Stimulated activated CD8-positive, alpha-beta memory T cell treated with anti-CD3 and anti-CD28 coated beads, Interleukin-15, amount 100 ng/mL, for 1 hour (primary cell): Measurements from ENCODE around the gene SPATA46.

Experiments
- DNase-seq: peaks from one replicate; pipeline ENCODE4 v3.0.0-alpha.2; 2020; ENCODE audit warnings: low read depth

SPATA46 gene

DNA sequence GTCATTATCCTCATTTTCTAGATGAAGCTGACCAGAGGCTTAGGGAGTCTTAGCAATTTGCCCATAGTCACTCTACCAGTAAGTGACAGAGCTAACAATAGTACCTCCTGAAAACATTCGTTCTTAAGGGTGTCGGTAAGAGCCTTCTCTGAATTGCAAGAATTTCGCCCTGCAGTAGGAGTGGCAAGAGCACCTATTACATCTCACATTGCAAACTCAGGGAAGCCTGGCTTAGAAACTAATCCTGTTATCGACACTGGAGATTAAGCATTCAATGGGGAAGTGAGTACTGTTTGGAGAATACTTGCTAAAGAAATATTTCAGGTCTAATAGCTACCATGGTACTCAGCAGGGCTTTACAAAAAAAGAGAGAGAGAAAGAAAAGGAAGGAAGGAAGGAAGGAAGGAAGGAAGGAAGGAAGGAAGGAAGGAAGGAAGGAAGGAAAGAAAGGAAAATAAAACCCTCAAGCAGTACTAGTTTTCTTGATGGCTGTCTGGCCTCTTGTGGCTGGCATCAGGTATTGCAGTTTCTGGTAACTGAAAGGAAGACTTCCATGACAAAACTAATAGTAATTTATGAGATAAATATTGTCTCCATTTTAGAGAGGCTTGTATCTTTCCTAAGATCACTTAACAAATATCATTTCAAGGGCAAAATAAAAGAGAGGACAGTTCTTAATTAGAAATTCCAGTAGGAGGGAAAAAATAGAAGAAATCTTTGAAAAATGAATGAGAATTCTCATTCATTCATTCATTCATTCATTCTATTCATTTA is 15.3 kb upstream of the SPATA46 start:
- DNase-seq: no peak

DNA sequence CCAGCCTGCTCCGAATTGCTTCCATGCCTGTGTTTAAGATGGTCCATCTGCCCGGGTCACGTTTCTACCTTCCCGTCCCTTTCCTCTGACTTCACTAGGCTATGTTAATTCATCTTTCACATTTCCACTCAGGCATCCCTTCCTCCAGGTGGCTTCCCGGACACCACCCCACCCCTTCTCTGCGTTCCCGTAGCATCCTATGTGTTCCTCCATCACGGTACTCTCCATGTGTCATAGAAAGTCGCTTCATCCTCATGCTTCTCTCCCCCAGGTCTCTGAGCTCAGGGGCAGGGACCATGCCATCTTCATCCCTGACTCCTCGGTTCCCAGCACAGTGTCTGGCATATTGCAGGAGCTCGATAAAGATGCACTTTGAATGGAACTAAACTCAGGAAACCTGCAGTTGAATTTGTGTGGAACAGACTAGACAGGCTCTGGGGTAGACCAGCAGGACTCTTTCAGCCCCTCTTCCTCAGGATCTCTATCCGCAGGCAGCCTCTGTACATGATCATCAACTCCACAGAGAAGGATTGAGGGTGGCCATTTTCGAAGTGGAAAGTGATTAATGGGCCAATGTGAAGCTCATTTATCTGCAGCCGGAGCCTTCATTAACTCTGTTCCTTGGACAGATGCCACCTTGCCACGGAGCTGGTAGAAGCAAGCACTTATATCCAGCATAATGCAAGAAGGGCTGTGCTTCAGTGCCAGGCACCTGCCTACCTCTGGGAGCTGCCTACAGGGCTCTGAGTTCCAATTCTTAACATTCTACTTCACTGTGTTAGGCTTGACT is 13.9 kb upstream of the SPATA46 start:
- no peak for DNase-seq

- no peak for DNase-seq
Observed at GRCh38 chr1:162389971-162390370, 13.3 kb upstream of the SPATA46 start.

DNA sequence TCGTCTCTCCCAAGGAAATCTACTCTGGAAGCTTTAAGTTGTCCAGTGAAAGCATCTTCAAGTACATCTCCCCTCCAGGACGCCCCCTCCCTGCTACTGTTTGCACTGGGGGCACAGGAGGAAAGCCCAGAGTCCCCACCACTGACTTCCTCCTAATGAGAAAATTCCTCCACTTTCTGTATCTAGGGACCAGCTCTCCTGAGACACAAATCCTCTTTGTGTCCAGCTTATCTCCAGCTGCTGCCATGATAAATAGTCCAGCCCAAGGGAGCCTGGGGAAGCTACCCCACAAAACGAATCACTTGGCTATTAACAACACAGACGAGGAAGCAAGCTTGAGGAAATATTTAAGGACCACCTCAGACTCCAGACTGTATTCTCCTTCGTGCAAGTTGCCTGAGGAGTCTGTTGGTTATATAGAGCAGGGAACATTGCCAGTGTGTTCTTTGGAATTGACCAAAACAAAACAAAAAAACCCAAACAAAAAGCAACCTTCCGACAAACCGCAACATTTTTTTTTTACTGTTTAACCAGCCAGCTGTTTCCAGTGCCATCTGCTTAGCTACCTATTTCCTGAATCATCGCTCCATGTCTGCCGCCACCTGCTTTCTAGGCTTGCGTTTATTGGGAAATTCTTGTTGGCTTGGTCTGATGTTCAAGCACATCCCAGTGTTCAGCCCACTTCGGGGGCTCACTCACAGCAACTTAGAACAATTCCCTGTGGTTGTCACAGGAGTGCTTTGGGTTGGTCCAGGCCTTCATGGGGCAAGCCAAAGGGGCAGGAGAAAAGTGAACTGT is 12.6 kb upstream of the SPATA46 start:
- DNase-seq: no peak

GRCh38 chr1:162388615-162389014 is 12.0 kb upstream of the SPATA46 start:
- DNase-seq: no peak

DNA sequence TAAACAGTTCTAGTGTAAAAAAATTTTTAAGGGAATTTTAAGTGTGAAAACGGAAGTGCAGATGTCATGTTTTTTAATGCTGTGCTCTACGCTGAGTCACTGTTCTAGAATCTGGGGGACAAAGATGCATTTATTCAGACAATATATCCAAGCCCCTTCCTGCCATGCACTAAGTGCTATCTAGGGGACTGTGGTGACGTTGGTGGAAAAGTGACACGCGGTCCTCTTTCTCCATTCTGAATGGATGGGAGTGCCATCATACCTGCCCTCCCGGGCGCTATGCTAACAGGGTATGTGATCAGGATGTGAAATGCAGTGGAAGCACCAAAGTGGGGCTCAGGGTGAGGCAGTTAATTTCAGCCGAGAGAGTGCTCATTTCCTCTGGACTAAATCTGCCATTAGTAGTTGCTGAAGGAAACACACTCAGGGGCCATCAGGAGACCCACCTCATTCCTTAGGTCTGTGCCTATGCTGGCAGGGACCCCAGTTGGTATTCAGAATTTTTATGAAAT is 11.5 kb upstream of the SPATA46 start:
- no peak for DNase-seq

GRCh38 chr1:162387226-162388082 is 10.8 kb upstream of the SPATA46 start:
- no peak for DNase-seq

- DNase-seq: no peak
Observed at GRCh38 chr1:162386292-162387225, 9.9 kb upstream of the SPATA46 start.

- no peak for DNase-seq
Observed at GRCh38 chr1:162385702-162386101, 9.0 kb upstream of the SPATA46 start.

- DNase-seq: no peak
Observed at GRCh38 chr1:162385280-162385623, 8.6 kb upstream of the SPATA46 start.

DNA sequence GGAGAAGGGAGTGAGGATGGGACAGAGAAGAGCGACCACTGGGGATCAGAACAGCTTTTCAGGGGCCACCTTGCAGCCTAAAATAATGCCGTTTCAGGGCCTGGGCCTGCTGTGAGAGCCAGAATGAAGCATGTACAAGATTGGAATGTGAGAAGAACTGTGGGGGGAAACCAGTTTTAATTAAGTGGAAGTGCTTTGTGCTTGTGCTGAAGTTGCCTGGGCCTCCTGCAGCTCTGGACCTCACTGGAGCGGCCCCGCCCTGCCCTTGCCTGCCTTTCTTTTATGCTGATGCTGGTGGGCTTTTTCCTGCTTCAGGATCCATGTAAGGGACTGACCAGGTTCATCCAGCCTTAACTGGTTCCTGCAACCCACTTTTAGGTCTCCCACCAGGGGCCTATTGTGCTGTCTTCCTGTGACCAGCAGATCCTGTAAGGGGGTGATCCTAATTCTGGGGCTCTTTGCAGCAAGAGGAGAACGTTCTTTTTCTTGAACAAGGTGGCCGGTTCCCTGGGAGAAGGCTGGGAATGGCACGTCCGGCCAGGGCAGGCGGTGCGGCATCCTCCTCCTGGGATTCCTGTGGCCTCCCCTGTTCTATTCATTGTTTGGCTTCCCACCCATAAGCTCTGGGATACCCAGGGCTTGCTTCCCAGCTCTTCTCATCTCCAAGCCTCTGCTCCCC is 8.1 kb upstream of the SPATA46 start:
- no peak for DNase-seq

DNA sequence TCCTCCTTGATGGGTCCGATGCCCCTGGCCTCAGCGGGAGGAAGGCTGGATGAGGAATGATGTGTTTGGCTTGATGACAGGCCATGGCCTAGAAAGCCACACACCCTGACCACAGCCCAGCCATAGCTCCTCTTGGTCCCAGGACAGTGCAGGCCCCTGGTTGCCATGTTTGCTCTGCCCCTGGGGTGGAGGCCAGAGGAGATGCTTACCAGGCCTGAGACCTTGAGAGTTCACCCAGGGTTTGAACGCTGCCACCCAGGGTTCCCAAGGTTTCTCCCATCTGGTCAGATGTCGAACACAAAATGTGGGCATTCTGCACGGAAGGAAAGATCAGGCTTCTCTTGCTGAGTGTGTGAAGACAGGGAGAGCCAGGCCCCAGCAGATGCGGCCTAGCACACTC is 7.5 kb upstream of the SPATA46 start:
- no peak for DNase-seq

GRCh38 chr1:162383516-162383915 is 6.9 kb upstream of the SPATA46 start:
- no peak for DNase-seq

- DNase-seq: no peak
Observed at GRCh38 chr1:162383091-162383490, 6.4 kb upstream of the SPATA46 start.

DNA sequence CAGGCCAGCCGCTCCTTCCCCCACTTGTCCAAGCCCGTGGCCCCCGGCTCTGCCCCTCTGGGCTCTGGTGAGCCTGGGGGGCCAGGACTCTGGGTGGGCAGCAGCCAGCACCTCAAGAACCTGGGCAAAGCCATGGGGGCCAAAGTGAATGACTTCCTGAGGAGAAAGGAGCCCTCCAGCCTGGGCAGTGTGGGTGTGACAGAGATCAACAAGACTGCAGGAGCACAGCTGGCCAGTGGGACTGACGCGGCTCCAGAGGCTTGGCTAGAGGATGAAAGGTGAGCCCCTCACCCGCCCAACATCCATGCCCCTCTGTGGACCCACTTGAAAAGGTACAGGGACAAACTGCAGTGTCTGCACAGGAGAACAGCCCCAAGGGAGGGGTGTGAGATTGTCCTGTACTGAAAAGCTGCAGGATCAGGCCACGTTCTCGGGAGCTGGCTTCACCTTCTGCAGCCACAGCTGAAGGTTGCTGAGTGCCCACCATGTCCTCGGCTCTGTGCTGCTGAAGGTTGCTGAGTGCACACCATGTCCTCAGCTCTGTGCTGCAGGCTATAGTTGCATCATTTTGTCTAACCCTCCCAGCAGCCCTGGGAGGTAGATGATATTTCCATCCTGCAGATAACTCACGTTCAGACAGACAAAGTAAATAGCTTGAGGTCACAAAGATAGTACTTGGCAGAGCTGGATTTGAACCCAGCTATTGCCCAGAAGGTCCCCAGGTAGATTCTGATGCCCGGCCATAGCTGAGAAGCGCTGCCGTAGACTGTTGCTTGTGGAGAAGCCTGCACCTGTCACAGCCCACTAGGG is 5.5 kb upstream of the SPATA46 start:
- DNase-seq: no peak

GRCh38 chr1:162381383-162381782 is 4.7 kb upstream of the SPATA46 start, which contains the start of gene C1orf226:
Gene C1orf226 (plus strand): TSS chr1:162381728. CDS start chr1:162381902, 174 bp downstream.
- no peak for DNase-seq

DNA sequence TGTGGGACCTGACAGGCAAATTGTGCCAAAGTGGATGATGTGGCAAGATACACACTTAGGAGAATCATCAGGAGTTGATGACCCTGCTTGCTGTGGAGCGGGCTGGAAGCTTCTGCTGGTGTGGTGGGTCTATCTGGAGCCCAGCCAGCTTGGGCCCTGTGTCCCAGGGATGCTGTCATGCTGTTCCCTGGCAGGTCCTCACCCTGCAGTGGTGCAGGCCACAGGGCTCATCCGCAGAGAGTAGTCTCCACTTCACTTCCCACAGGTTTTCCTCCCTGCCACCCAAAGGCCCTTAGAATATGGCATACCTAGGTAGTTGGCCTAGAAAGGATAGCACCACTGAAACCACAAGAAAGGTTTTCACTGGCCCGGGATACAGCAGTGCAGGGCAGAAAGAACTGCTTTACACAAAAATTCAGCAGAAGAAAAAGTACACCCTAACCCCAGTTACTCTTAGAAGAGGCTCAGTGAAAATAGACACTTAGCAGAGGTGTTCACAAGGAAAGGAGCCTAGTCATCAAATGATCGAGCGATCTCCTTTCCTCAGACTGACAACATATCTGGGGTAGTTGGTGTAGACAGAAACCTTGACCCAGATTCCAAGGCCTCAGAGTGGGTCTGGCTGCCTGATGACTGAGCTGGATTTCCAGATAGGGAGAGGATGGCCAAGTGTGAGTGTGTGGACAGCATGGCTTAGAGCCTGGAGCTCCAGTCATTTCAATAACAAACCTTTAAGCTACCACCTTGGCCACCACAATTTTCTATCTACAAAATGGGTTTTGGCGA is 3.6 kb upstream of the SPATA46 start:
- no peak for DNase-seq

- DNase-seq: no peak
Observed at GRCh38 chr1:162375463-162375862, 1.2 kb downstream of the SPATA46 start.
